ENCODE data around the gene MVD.
A peak's percentile ranks its signal among the peaks of the same experiment; 100 is the strongest.

Gene MVD

GRCh38 chr16:88634141-88634993, 28.5 kb downstream of the MVD start:
- Mint-ChIP-seq H3K4me3 (peak overlapping the region; percentile 74), H3K4me1 (peaks cover 35% of the 10 kb centered on the region), H3K27ac (no peak overlapping the region), H3K36me3 (peaks cover 2% of the 10 kb centered on the region), H3K9me3 (no peaks in the 10 kb centered on the region), H3K27me3 (peaks cover 1% of the 10 kb centered on the region)

- H3K36me3 Mint-ChIP-seq = peaks cover 2% of the 10 kb centered on the region
- H3K27me3 Mint-ChIP-seq = peaks cover 1% of the 10 kb centered on the region
- H3K4me3 Mint-ChIP-seq = peak overlapping the region; percentile 65
- no peak overlapping the region for H3K27ac Mint-ChIP-seq
- peaks cover 32% of the 10 kb centered on the region for H3K4me1 Mint-ChIP-seq
- no peaks in the 10 kb centered on the region for H3K9me3 Mint-ChIP-seq
These were observed 29.2 kb downstream of the MVD start for GRCh38 chr16:88633684-88634140.

GRCh38 chr16:88632587-88632930, 30.3 kb downstream of the MVD start:
- H3K4me3 Mint-ChIP-seq = no peak overlapping the region
- peaks cover 21% of the 10 kb centered on the region for H3K4me1 Mint-ChIP-seq
- peaks cover 2% of the 10 kb centered on the region for H3K36me3 Mint-ChIP-seq
- H3K27me3 Mint-ChIP-seq = peaks cover 1% of the 10 kb centered on the region
- no peaks in the 10 kb centered on the region for H3K9me3 Mint-ChIP-seq
- no peak overlapping the region for H3K27ac Mint-ChIP-seq

GRCh38 chr16:88631920-88632586, 30.8 kb downstream of the MVD start:
- Mint-ChIP-seq H3K36me3 (peaks cover 2% of the 10 kb centered on the region), H3K4me3 (no peak overlapping the region), H3K27me3 (no peaks in the 10 kb centered on the region), H3K4me1 (peaks cover 16% of the 10 kb centered on the region), H3K9me3 (no peaks in the 10 kb centered on the region), H3K27ac (no peak overlapping the region)

- H3K4me3 Mint-ChIP-seq = no peak overlapping the region
- peaks cover 2% of the 10 kb centered on the region for H3K36me3 Mint-ChIP-seq
- peaks cover 15% of the 10 kb centered on the region for H3K4me1 Mint-ChIP-seq
- H3K9me3 Mint-ChIP-seq = no peaks in the 10 kb centered on the region
- H3K27ac Mint-ChIP-seq = no peak overlapping the region
- H3K27me3 Mint-ChIP-seq = no peaks in the 10 kb centered on the region
These were observed 31.5 kb downstream of the MVD start for GRCh38 chr16:88631384-88631783.

- Mint-ChIP-seq H3K4me1 (peaks cover 10% of the 10 kb centered on the region), H3K4me3 (no peak overlapping the region), H3K36me3 (peaks cover 2% of the 10 kb centered on the region), H3K27me3 (no peaks in the 10 kb centered on the region), H3K9me3 (no peaks in the 10 kb centered on the region), H3K27ac (no peak overlapping the region)
These were observed 31.9 kb downstream of the MVD start for GRCh38 chr16:88630941-88631340.

- Mint-ChIP-seq H3K4me3 (no peak overlapping the region), H3K27me3 (no peaks in the 10 kb centered on the region), H3K9me3 (no peaks in the 10 kb centered on the region), H3K36me3 (peaks cover 2% of the 10 kb centered on the region), H3K4me1 (peaks cover 9% of the 10 kb centered on the region), H3K27ac (no peak overlapping the region)
These were observed 32.5 kb downstream of the MVD start for GRCh38 chr16:88630433-88630832.

GRCh38 chr16:88629835-88630234, 33.1 kb downstream of the MVD start:
- peak overlapping the region; percentile 27 for H3K27ac Mint-ChIP-seq
- no peaks in the 10 kb centered on the region for H3K9me3 Mint-ChIP-seq
- peaks cover 2% of the 10 kb centered on the region for H3K36me3 Mint-ChIP-seq
- no peak overlapping the region for H3K4me3 Mint-ChIP-seq
- no peaks in the 10 kb centered on the region for H3K27me3 Mint-ChIP-seq
- peaks cover 5% of the 10 kb centered on the region for H3K4me1 Mint-ChIP-seq

GRCh38 chr16:88628512-88628974, 34.3 kb downstream of the MVD start:
- peaks cover 2% of the 10 kb centered on the region for H3K36me3 Mint-ChIP-seq
- H3K4me1 Mint-ChIP-seq = peaks cover 5% of the 10 kb centered on the region
- H3K27me3 Mint-ChIP-seq = no peaks in the 10 kb centered on the region
- no peak overlapping the region for H3K27ac Mint-ChIP-seq
- no peaks in the 10 kb centered on the region for H3K9me3 Mint-ChIP-seq
- H3K4me3 Mint-ChIP-seq = no peak overlapping the region

- Mint-ChIP-seq H3K9me3 (no peaks in the 10 kb centered on the region), H3K27ac (peak overlapping the region; percentile 30), H3K36me3 (peaks cover 4% of the 10 kb centered on the region), H3K4me3 (no peak overlapping the region), H3K4me1 (no peaks in the 10 kb centered on the region), H3K27me3 (no peaks in the 10 kb centered on the region)
These were observed 35.1 kb downstream of the MVD start for GRCh38 chr16:88627531-88628411.

GRCh38 chr16:88626646-88627045, 36.2 kb downstream of the MVD start:
- no peaks in the 10 kb centered on the region for H3K9me3 Mint-ChIP-seq
- no peak overlapping the region for H3K4me3 Mint-ChIP-seq
- H3K4me1 Mint-ChIP-seq = no peaks in the 10 kb centered on the region
- H3K27me3 Mint-ChIP-seq = no peaks in the 10 kb centered on the region
- no peak overlapping the region for H3K27ac Mint-ChIP-seq
- H3K36me3 Mint-ChIP-seq = peaks cover 7% of the 10 kb centered on the region

- Mint-ChIP-seq H3K4me3 (no peak overlapping the region), H3K27me3 (no peaks in the 10 kb centered on the region), H3K4me1 (peaks cover 6% of the 10 kb centered on the region), H3K9me3 (no peaks in the 10 kb centered on the region), H3K36me3 (peaks cover 5% of the 10 kb centered on the region), H3K27ac (no peak overlapping the region)
These were observed 37.8 kb downstream of the MVD start for GRCh38 chr16:88624977-88625576.

GRCh38 chr16:88624481-88624880, 38.4 kb downstream of the MVD start:
- H3K4me3 Mint-ChIP-seq = no peak overlapping the region
- H3K27ac Mint-ChIP-seq = no peak overlapping the region
- H3K9me3 Mint-ChIP-seq = no peaks in the 10 kb centered on the region
- H3K27me3 Mint-ChIP-seq = no peaks in the 10 kb centered on the region
- peaks cover 5% of the 10 kb centered on the region for H3K36me3 Mint-ChIP-seq
- peaks cover 12% of the 10 kb centered on the region for H3K4me1 Mint-ChIP-seq

GRCh38 chr16:88623858-88624257, 39.0 kb downstream of the MVD start:
- no peak overlapping the region for H3K4me3 Mint-ChIP-seq
- no peak overlapping the region for H3K27ac Mint-ChIP-seq
- no peaks in the 10 kb centered on the region for H3K27me3 Mint-ChIP-seq
- peaks cover 5% of the 10 kb centered on the region for H3K36me3 Mint-ChIP-seq
- peaks cover 18% of the 10 kb centered on the region for H3K4me1 Mint-ChIP-seq
- no peaks in the 10 kb centered on the region for H3K9me3 Mint-ChIP-seq

GRCh38 chr16:88622866-88623265, 40.0 kb downstream of the MVD start:
- H3K9me3 Mint-ChIP-seq = no peaks in the 10 kb centered on the region
- peaks cover 5% of the 10 kb centered on the region for H3K36me3 Mint-ChIP-seq
- no peak overlapping the region for H3K27ac Mint-ChIP-seq
- H3K27me3 Mint-ChIP-seq = no peaks in the 10 kb centered on the region
- peaks cover 24% of the 10 kb centered on the region for H3K4me1 Mint-ChIP-seq
- no peak overlapping the region for H3K4me3 Mint-ChIP-seq

All from activated naive CD4-positive, alpha-beta T cell treated with anti-CD3 and anti-CD28 coated beads, Interleukin-2, amount 50 U/mL, for 24 hours (primary cell).